Hepatocyte (in vitro differentiated cells): Measurements from ENCODE around the gene RIC8B.

ENCODE experiments used
- EZH2 ChIP-seq: fragments of 200-600 bp; sonication (generic); IDR thresholded peaks from 2 replicates; pipeline ENCODE4 v1.6.1; 2016; ENCODE audit warnings: antibody characterized with exemption, mild to moderate bottlenecking, borderline replicate concordance
- EZH2phosphoT487 ChIP-seq: fragments of 200-600 bp; sonication (generic); IDR thresholded peaks from one replicate; pipeline ENCODE4 v1.6.1; 2018; ENCODE audit warnings: antibody characterized with exemption, mild to moderate bottlenecking, low read depth, moderate library complexity; ENCODE audit not compliant: unreplicated experiment, severe bottlenecking
- TF ChIP-seq, protein P1 (sequence below): fragments of 200-600 bp; sonication (generic); IDR thresholded peaks from 2 replicates; pipeline ENCODE4 v1.5.1; 2016; ENCODE audit warnings: antibody characterized with exemption, mild to moderate bottlenecking; ENCODE audit not compliant: poor library complexity

DNA sequence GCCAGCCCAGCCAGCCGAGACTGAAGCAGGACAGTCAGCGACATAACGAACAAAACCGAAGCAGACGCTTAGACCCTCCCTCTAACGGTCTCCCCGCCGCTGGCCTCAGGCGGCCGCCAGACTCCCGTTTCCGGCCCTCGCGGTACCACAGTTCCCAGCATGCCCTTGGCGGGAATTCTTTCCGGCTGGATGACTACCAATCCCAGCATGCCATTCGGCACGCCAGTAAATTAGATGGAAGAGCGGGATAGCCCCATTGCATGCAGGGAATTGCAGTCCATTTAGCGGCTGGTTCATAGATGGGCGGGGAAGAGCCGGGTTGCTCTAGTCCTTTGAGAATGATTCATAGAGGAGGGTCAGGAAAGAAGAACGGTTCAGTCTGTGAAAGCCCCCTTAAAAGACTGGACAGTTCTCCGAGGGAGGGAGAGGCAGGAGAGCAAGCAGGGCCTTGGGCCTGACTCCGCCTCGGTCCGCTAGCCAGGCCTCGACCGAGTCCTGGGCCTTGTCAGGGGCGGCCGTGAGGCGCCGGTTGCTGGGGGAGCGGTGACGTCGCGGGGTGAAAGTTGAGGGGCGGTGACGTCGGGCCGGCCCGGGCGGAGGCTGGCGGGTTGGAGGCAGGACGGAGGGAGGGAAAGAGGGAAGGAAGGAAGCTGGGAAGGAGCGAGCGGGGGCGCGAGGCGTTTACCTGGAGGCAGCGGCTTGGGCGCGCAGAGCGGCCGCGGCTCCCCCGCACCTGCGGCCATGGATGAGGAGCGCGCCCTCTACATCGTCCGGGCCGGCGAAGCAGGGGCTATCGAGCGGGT is at the start of gene RIC8B:
- TF ChIP-seq EZH2 (no peak), EZH2phosphoT487 (no peak)
- TF ChIP-seq, protein P1, sequence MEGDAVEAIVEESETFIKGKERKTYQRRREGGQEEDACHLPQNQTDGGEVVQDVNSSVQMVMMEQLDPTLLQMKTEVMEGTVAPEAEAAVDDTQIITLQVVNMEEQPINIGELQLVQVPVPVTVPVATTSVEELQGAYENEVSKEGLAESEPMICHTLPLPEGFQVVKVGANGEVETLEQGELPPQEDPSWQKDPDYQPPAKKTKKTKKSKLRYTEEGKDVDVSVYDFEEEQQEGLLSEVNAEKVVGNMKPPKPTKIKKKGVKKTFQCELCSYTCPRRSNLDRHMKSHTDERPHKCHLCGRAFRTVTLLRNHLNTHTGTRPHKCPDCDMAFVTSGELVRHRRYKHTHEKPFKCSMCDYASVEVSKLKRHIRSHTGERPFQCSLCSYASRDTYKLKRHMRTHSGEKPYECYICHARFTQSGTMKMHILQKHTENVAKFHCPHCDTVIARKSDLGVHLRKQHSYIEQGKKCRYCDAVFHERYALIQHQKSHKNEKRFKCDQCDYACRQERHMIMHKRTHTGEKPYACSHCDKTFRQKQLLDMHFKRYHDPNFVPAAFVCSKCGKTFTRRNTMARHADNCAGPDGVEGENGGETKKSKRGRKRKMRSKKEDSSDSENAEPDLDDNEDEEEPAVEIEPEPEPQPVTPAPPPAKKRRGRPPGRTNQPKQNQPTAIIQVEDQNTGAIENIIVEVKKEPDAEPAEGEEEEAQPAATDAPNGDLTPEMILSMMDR: no peak
